ENCODE measurements around the gene UBL4A. TPM values are rescaled to one million over a fixed set of nuclear protein-coding genes. Genes with fewer than 3 reads are reported as not detected.
"Not testable (repeated sequence)": the region's sequence is repeated elsewhere in the genome, so short reads cannot be mapped to it uniquely, and the experiment has no call there.

The UBL4A gene
- total RNA-seq, 2 experiments from 2014 or later: 44.5 to 47.3 TPM

- Mint-ChIP-seq H3K4me1 (peaks cover 8% of the 10 kb centered on the region), H3K36me3 (ENCODE audit: low read depth) (peaks cover 19% of the 10 kb centered on the region), H3K27me3 (no peaks in the 10 kb centered on the region), H3K27ac (no peak overlapping the region), H3K4me3 (no peak overlapping the region), H3K9me3 (no peaks in the 10 kb centered on the region)
- POLR2A ChIA-PET: no interaction called here
- DNase-seq: no peak
- CTCF ChIA-PET: no interaction called here
Observed at GRCh38 chrX:154505734-154506133, 19.3 kb upstream of the UBL4A start.

GRCh38 chrX:154502989-154503388 is 16.6 kb upstream of the UBL4A start:
- POLR2A ChIA-PET: interaction anchor here (1.1 kb wide), 1 partner anchor 39 kb away, joined by 3 read pairs; no protein-coding TSS in a partner anchor
- Mint-ChIP-seq H3K36me3 (ENCODE audit: low read depth) (peaks cover 2% of the 10 kb centered on the region), H3K27me3 (no peaks in the 10 kb centered on the region), H3K9me3 (no peaks in the 10 kb centered on the region), H3K4me1 (no peaks in the 10 kb centered on the region), H3K27ac (no peak overlapping the region), H3K4me3 (no peak overlapping the region)
- no peak for DNase-seq
- CTCF ChIA-PET: no interaction called here

GRCh38 chrX:154502098-154502497 is 15.7 kb upstream of the UBL4A start:
- ChIA-PET POLR2A (interaction anchor here (1.1 kb wide), 1 partner anchor 40 kb away, joined by 3 read pairs; no protein-coding TSS in a partner anchor), CTCF (no interaction called here)
- no peak for DNase-seq
- Mint-ChIP-seq H3K9me3 (no peaks in the 10 kb centered on the region), H3K27me3 (no peaks in the 10 kb centered on the region), H3K4me3 (no peak overlapping the region), H3K4me1 (no peaks in the 10 kb centered on the region), H3K27ac (no peak overlapping the region), H3K36me3 (ENCODE audit: low read depth) (peaks cover 2% of the 10 kb centered on the region)

GRCh38 chrX:154501423-154501822 is 15.0 kb upstream of the UBL4A start:
- H3K36me3 Mint-ChIP-seq (ENCODE audit: low read depth): not testable (repeated sequence)

GRCh38 chrX:154496591-154497137 is 10.2 kb upstream of the UBL4A start:
- DNase-seq; H3K27me3 Mint-ChIP-seq; H3K9me3 Mint-ChIP-seq; H3K36me3 Mint-ChIP-seq (ENCODE audit: low read depth); CTCF ChIA-PET; H3K4me3 Mint-ChIP-seq; H3K4me1 Mint-ChIP-seq; H3K27ac Mint-ChIP-seq: not testable (repeated sequence)
- POLR2A ChIA-PET: interaction anchor here (0.9 kb wide), 1 partner anchor 18 kb away, joined by 3 read pairs; no protein-coding TSS in a partner anchor

More at GRCh38 chrX:154501423-154501822, 15.0 kb upstream of the UBL4A start:
- DNase-seq, POLR2A ChIA-PET, H3K27ac Mint-ChIP-seq, CTCF ChIA-PET, H3K4me1 Mint-ChIP-seq, H3K4me3 Mint-ChIP-seq, H3K9me3 Mint-ChIP-seq, H3K27me3 Mint-ChIP-seq: not testable (repeated sequence)

- Mint-ChIP-seq H3K4me3 (no peak overlapping the region), H3K36me3 (ENCODE audit: low read depth) (no peaks in the 10 kb centered on the region), H3K4me1 (peaks cover 2% of the 10 kb centered on the region), H3K9me3 (no peaks in the 10 kb centered on the region), H3K27me3 (no peaks in the 10 kb centered on the region), H3K27ac (no peak overlapping the region)
- DNase-seq: no peak
- ChIA-PET CTCF (no interaction called here), POLR2A (no interaction called here)
Observed at GRCh38 chrX:154495472-154495922, 9.1 kb upstream of the UBL4A start.

- no peak for DNase-seq
- no peaks in the 10 kb centered on the region for H3K27me3 Mint-ChIP-seq
- no peaks in the 10 kb centered on the region for H3K9me3 Mint-ChIP-seq
- H3K36me3 Mint-ChIP-seq (ENCODE audit: low read depth): no peaks in the 10 kb centered on the region
- no peak overlapping the region for H3K27ac Mint-ChIP-seq
- CTCF ChIA-PET: no interaction called here
- H3K4me1 Mint-ChIP-seq: peaks cover 2% of the 10 kb centered on the region
- POLR2A ChIA-PET: no interaction called here
- no peak overlapping the region for H3K4me3 Mint-ChIP-seq
Observed at GRCh38 chrX:154494715-154495114, 8.3 kb upstream of the UBL4A start.

- Mint-ChIP-seq H3K4me3 (peak within 1 kb of the TSS; percentile 87), H3K36me3 (ENCODE audit: low read depth) (peaks cover 6% of the 10 kb centered on the region), H3K27me3 (no peaks in the 10 kb centered on the region), H3K9me3 (no peaks in the 10 kb centered on the region), H3K4me1 (peaks cover 23% of the 10 kb centered on the region), H3K27ac (peak within 1 kb of the TSS; percentile 92)
- POLR2A ChIA-PET: interaction anchor here (0.7 to 2.8 kb wide), 16 partner anchors 9 to 565 kb away, joined by 3 to 27 read pairs (median 8); partner anchors contain the start of genes FAM3A, IKBKG, LAGE3 and PLXNA3
- CTCF ChIA-PET: interaction anchor here (0.8 to 2.3 kb wide), 6 partner anchors 13 to 117 kb away, joined by 3 to 8 read pairs (median 6); no protein-coding TSS in a partner anchor
- DNase-seq: peak; percentile 92
Observed at GRCh38 chrX:154490414-154491083, 4.1 kb upstream of the UBL4A start, which contains the start of gene SLC10A3. Gene SLC10A3 (minus strand): TSS chrX:154490629. CDS start chrX:154488940, 1,689 bp downstream.

GRCh38 chrX:154490021-154490413 is 3.6 kb upstream of the UBL4A start:
- H3K36me3 Mint-ChIP-seq (ENCODE audit: low read depth): peaks cover 9% of the 10 kb centered on the region
- POLR2A ChIA-PET: interaction anchor here (0.7 to 2.8 kb wide), 18 partner anchors 10 to 565 kb away, joined by 3 to 27 read pairs (median 8); partner anchors contain the start of genes ATP6AP1, FAM3A, G6PD and IKBKG
- CTCF ChIA-PET: interaction anchor here (0.8 to 2.3 kb wide), 6 partner anchors 13 to 117 kb away, joined by 3 to 8 read pairs (median 6); no protein-coding TSS in a partner anchor
- DNase-seq: peak; percentile 43
- H3K27me3 Mint-ChIP-seq: no peaks in the 10 kb centered on the region
- peak overlapping the region; percentile 92 for H3K27ac Mint-ChIP-seq
- peak overlapping the region; percentile 87 for H3K4me3 Mint-ChIP-seq
- H3K9me3 Mint-ChIP-seq: no peaks in the 10 kb centered on the region
- peaks cover 27% of the 10 kb centered on the region for H3K4me1 Mint-ChIP-seq

- Mint-ChIP-seq H3K36me3 (ENCODE audit: low read depth) (peaks cover 14% of the 10 kb centered on the region), H3K9me3 (no peaks in the 10 kb centered on the region), H3K4me1 (peaks cover 34% of the 10 kb centered on the region), H3K4me3 (peak overlapping the region; percentile 87), H3K27me3 (no peaks in the 10 kb centered on the region), H3K27ac (peak overlapping the region; percentile 92)
- CTCF ChIA-PET: interaction anchor here (1.8 to 2.3 kb wide), 2 partner anchors 45 to 90 kb away, joined by 5 to 8 read pairs; no protein-coding TSS in a partner anchor
- POLR2A ChIA-PET: interaction anchor here (1.1 to 2.8 kb wide), 13 partner anchors 10 to 115 kb away, joined by 3 to 27 read pairs (median 8); partner anchors contain the start of genes ATP6AP1, FAM3A, G6PD and IKBKG
- no peak for DNase-seq
Observed at GRCh38 chrX:154489182-154489581, 2.8 kb upstream of the UBL4A start.

GRCh38 chrX:154488336-154489075 is 2.1 kb upstream of the UBL4A start:
- peaks cover 35% of the 10 kb centered on the region for H3K4me1 Mint-ChIP-seq
- H3K9me3 Mint-ChIP-seq: no peaks in the 10 kb centered on the region
- no peak overlapping the region for H3K27ac Mint-ChIP-seq
- H3K36me3 Mint-ChIP-seq (ENCODE audit: low read depth): peaks cover 15% of the 10 kb centered on the region
- CTCF ChIA-PET: interaction anchor here (2.3 kb wide), 1 partner anchor 46 kb away, joined by 5 read pairs; no protein-coding TSS in a partner anchor
- H3K27me3 Mint-ChIP-seq: no peaks in the 10 kb centered on the region
- POLR2A ChIA-PET: interaction anchor here (1.1 to 4.3 kb wide), 5 partner anchors 9 to 90 kb away, joined by 4 to 30 read pairs (median 18); partner anchors contain the start of genes ATP6AP1, G6PD, IKBKG and LAGE3
- peak overlapping the region; percentile 87 for H3K4me3 Mint-ChIP-seq
- DNase-seq: no peak

- CTCF ChIA-PET: interaction anchor here (1.7 kb wide), 1 partner anchor 114 kb away, joined by 5 read pairs; the partner anchor contains the start of gene FLNA
Observed at GRCh38 chrX:154487518-154488290, 1.3 kb upstream of the UBL4A start.

More at GRCh38 chrX:154487518-154488290, 1.3 kb upstream of the UBL4A start:
- Mint-ChIP-seq H3K4me1 (peaks cover 37% of the 10 kb centered on the region), H3K9me3 (no peaks in the 10 kb centered on the region), H3K27ac (peak overlapping the region; percentile 44), H3K27me3 (no peaks in the 10 kb centered on the region), H3K4me3 (peak overlapping the region; percentile 77), H3K36me3 (ENCODE audit: low read depth) (peaks cover 18% of the 10 kb centered on the region)
- DNase-seq: no peak
- POLR2A ChIA-PET: interaction anchor here (0.9 to 4.3 kb wide), 6 partner anchors 10 to 517 kb away, joined by 5 to 30 read pairs (median 6); partner anchors contain the start of genes HCFC1 and RPL10

Measured in activated CD4-positive, alpha-beta memory T cell treated with anti-CD3 and anti-CD28 coated beads, Interleukin-2, amount 10 ng/mL, durations not matched to agents 7 days and 5 days (primary cell).